ENCODE data around the gene PHGDH. TPM values are rescaled to one million over a fixed set of nuclear protein-coding genes. Genes with fewer than 3 reads are reported as not detected.
A peak's percentile ranks its signal among the peaks of the same experiment; 100 is the strongest.
"Not testable (repeated sequence)": the region's sequence is repeated elsewhere in the genome, so short reads cannot be mapped to it uniquely, and the experiment has no call there.

Gene PHGDH
- total and polyA plus RNA-seq, 2 experiments from 2014 or later: 257 to 298 TPM

DNA sequence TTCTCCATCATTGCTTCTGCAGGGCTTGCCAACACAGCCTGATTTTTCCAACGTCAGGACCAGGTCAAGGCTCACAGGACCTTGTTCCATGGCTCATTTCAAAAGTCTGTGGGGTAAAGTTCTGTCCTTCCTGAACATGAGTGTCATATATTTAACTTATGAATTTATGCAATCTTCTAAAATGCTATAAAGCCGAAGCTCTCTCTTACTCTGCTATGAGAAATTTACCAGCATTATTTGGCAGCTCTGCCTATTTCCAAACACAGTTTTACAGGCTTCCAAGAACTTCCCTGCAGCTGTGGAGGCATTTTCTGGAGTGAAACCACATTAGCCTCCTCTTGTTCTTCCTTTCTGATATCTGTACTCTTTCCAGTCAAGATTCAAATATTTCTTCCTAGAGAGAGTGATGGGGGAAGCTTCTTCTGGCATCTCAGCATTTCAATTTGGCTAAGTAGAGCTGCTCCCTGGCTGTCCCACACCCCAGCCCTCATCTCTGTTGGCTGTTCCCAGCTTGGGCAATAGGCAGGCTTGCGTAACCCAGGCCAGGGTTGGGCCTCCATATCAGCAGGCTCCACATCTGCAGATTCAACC lies 72.6 kb downstream of the PHGDH start:
- TF ChIP-seq EZH2phosphoT487 (IDR thresholded peaks at IDR 0.05; ENCODE audit: insufficient read depth, low read depth): no peak
- no peak for TF ChIP-seq EZH2 (IDR thresholded peaks at IDR 0.05; ENCODE audit: insufficient read depth, poor library complexity, severe bottlenecking)
- no peak overlapping the region for H3K4me3 ChIP-seq
- H3K36me3 ChIP-seq (ENCODE audit: low read depth): no peaks in the 10 kb centered on the region
- H3F3A ChIP-seq (ENCODE audit: insufficient read depth): peaks cover 16% of the 10 kb centered on the region; the same call in 1 of the 2 replicates
- no peaks in the 10 kb centered on the region for H3K79me2 ChIP-seq (ENCODE audit: insufficient read depth)
- no peaks in the 10 kb centered on the region for H3K9me3 ChIP-seq (ENCODE audit: low read depth)
- DNase-seq: peak; percentile 62
- in situ Hi-C loops (cut with MboI): no loop called here
- no peak overlapping the region for H2AFZ ChIP-seq
- H3K9ac ChIP-seq: no peak overlapping the region
- H3K9me2 ChIP-seq (ENCODE audit: insufficient read depth): no peaks in the 10 kb centered on the region
- WGBS, 2 experiments (ENCODE audit: low coverage in 1 of 2, low lambda C conversion rate in 2 of 2, missing lambda C conversion rate in 2 of 2): 25 to 37% methylated on average over 3 of the region's 3 CpGs
- H3K27ac ChIP-seq: no peak overlapping the region
- no peak overlapping the region for H3K4me2 ChIP-seq (ENCODE audit: unreplicated experiment)
- H4K20me1 ChIP-seq (ENCODE audit: insufficient read depth): no peaks in the 10 kb centered on the region
- H3K27me3 ChIP-seq (replicated peaks; ENCODE audit: insufficient read depth): no peaks in the 10 kb centered on the region
- peaks cover 21% of the 10 kb centered on the region for H3K4me1 ChIP-seq (ENCODE audit: insufficient read depth)

DNA sequence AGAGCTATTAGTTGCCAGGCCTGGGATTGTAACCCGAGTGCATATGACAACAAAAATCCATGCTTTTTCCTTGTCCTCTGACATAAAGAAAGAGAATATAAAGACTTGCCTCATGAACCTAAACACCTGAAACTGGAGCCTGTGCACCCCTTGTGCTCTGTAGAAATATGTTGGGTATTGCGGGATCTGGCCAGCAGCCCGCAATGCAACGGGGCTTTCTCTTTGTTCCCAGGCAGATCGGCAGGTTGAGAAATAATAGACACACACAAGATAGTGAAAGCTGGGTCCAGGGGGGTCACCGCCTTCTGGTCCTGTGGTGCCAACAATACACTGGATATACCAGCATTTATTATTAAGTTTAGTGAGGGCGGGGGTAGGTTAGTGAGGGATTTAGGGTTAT lies 74.3 kb downstream of the PHGDH start:
- H2AFZ ChIP-seq; H3K36me3 ChIP-seq (ENCODE audit: low read depth); H3K4me3 ChIP-seq; H3K27me3 ChIP-seq (replicated peaks; ENCODE audit: insufficient read depth); H3F3A ChIP-seq (ENCODE audit: insufficient read depth); H3K9me3 ChIP-seq (ENCODE audit: low read depth); H3K4me2 ChIP-seq (ENCODE audit: unreplicated experiment); H4K20me1 ChIP-seq (ENCODE audit: insufficient read depth); DNase-seq; H3K27ac ChIP-seq; H3K9ac ChIP-seq; H3K79me2 ChIP-seq (ENCODE audit: insufficient read depth); H3K9me2 ChIP-seq (ENCODE audit: insufficient read depth); in situ Hi-C loops (cut with MboI): not testable (repeated sequence)
- H3K4me1 ChIP-seq (ENCODE audit: insufficient read depth): peaks cover 12% of the 10 kb centered on the region; the same call in 1 of the 2 replicates
- 83 to 85% methylated on average over 7 of the region's 7 CpGs for WGBS, 2 experiments (ENCODE audit: low coverage in 1 of 2, low lambda C conversion rate in 2 of 2, missing lambda C conversion rate in 2 of 2)

DNA sequence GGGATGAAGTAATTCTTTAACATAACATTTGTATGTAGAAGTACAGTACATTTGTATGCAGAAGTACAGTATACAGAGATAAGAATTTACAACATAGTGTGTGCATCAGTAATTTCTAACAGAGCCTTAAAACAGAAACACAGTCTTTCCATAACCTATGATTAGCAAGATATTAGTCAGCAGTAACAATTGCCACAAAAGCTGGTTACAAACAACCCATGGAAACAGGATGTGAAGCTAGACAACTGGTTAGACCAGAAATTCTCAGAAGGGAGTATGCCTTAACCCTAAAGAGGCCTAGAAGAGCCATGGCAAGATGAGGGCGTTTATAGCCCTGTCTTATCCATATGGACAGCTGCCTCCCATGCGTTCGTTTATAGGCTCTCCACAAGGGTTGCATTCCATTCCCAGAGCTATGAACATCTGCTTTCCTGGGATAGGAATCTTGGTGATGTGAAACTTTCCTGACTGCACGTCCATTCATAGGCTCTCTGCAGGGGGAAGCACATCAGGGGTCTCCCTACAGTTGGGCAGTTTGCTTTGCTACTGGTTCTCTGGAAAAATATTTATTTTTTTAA lies 74.8 kb downstream of the PHGDH start:
- H3K27me3 ChIP-seq (replicated peaks; ENCODE audit: insufficient read depth); H3K79me2 ChIP-seq (ENCODE audit: insufficient read depth); H3K9ac ChIP-seq; H3K4me3 ChIP-seq; H3K9me3 ChIP-seq (ENCODE audit: low read depth); H2AFZ ChIP-seq; H3K36me3 ChIP-seq (ENCODE audit: low read depth); H3K9me2 ChIP-seq (ENCODE audit: insufficient read depth); H3K4me2 ChIP-seq (ENCODE audit: unreplicated experiment); in situ Hi-C loops (cut with MboI); H4K20me1 ChIP-seq (ENCODE audit: insufficient read depth); H3K27ac ChIP-seq; H3F3A ChIP-seq (ENCODE audit: insufficient read depth): not testable (repeated sequence)
- 37 to 49% methylated on average over 4 of the region's 4 CpGs for WGBS, 2 experiments (ENCODE audit: low coverage in 1 of 2, low lambda C conversion rate in 2 of 2, missing lambda C conversion rate in 2 of 2)
- peak; percentile 37 for DNase-seq
- peaks cover 12% of the 10 kb centered on the region; the same call in 1 of the 2 replicates for H3K4me1 ChIP-seq (ENCODE audit: insufficient read depth)

DNA sequence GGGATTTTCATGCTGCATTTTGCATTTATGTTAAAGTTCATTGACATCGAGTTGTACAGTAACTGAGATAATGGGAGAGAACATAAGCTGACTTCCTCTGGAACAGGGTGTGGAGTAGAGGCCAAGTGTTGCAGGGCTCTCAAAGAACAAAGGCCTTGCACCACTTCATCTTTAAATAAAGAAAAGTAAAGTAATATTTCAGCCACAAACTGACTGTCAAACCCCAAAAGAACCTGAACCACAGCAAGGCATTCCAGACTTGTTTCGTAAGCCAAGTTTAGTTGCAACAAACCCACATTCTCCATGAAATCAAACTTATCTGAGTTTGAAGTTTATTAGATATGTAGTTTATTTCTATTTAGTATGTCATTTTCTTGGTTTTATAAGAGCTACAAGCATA lies 76.0 kb downstream of the PHGDH start:
- in situ Hi-C loops (cut with MboI): no loop called here
- H3K9ac ChIP-seq: no peak overlapping the region
- no peaks in the 10 kb centered on the region for H3K79me2 ChIP-seq (ENCODE audit: insufficient read depth)
- no peaks in the 10 kb centered on the region for H3K9me2 ChIP-seq (ENCODE audit: insufficient read depth)
- no peak overlapping the region for H2AFZ ChIP-seq
- H3K27ac ChIP-seq: no peak overlapping the region
- TF ChIP-seq EZH2 (IDR thresholded peaks at IDR 0.05; ENCODE audit: insufficient read depth, poor library complexity, severe bottlenecking) (no peak), EZH2phosphoT487 (IDR thresholded peaks at IDR 0.05; ENCODE audit: insufficient read depth, low read depth) (no peak)
- H3K4me2 ChIP-seq (ENCODE audit: unreplicated experiment): no peak overlapping the region
- peaks cover 12% of the 10 kb centered on the region; the same call in 1 of the 2 replicates for H3K4me1 ChIP-seq (ENCODE audit: insufficient read depth)
- no peaks in the 10 kb centered on the region for H3K36me3 ChIP-seq (ENCODE audit: low read depth)
- H3F3A ChIP-seq (ENCODE audit: insufficient read depth): 0 out of 2 replicates have a peak, but pooled peaks cover 3% of the 10 kb centered on the region
- H3K9me3 ChIP-seq (ENCODE audit: low read depth): no peaks in the 10 kb centered on the region
- no peak overlapping the region for H3K4me3 ChIP-seq
- H3K27me3 ChIP-seq (replicated peaks; ENCODE audit: insufficient read depth): no peaks in the 10 kb centered on the region
- no peaks in the 10 kb centered on the region for H4K20me1 ChIP-seq (ENCODE audit: insufficient read depth)
- DNase-seq: peak; percentile 25
- 69 to 71% methylated on average over 2 of the region's 2 CpGs for WGBS, 2 experiments (ENCODE audit: low coverage in 1 of 2, low lambda C conversion rate in 2 of 2, missing lambda C conversion rate in 2 of 2)

Data from GM23248 (cell line).